ENCODE measurements around the gene SLC4A1. TPM values are rescaled to one million over a fixed set of nuclear protein-coding genes. Genes with fewer than 3 reads are reported as not detected.

The SLC4A1 gene
- total RNA-seq, 4 donors from 2014 or later: 0.11 to 0.20 TPM; not detected in 2

DNA sequence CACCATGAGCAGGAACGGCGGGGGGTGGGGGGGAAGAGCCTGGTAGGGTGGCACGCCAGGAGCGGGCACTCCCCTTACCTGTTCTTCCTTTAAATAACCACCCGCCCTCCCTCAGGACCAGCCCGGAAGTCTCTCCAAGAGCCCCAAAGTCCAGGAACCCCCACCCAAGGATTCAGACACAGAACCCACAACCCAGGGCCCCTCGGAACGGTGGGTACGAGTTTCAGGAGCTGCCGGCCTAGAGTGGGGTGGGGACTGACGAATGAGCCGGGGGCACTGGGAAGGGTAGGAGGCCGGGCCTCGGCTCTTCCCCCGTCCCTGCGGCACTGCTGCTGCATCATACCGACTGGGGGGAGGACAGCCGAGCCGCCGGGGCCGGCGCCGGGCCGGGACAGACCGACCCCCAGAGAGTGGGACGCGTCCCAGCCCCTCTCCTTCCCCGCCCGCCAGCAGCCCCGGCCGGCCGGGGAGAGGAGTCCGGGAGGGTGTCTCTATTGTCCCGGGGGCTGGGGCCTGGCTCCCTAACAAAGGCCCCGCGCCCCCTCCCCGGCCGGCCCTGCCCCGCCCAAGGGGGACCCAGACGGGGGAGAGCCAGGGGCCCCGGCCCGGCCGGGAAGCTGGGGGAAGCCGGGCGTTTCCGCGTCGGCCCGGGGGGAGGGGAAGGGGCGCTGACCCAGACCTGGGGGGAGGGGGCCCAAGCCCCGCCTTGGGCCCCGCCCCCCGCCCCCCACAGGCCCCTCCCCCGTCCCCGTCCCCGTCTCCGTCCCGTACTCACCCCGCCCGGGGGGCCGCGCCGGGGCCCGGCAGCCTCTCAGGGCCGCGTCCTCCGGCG, 69.0 kb downstream of the SLC4A1 start:
- Histone ChIP-seq H3K4me1 (peaks cover 9 to 15% of the 10 kb centered on the region in 2 donors), H3K27ac (peak overlapping the region; percentile 94 to 98 (median 95)), H3K4me3 (peak overlapping the region; percentile 82 to 96 (median 86)), H3K36me3 (peaks cover 0 to 33% of the 10 kb centered on the region in 2 donors), H3K9me3 (no peaks in the 10 kb centered on the region), H3K27me3 (no peaks in the 10 kb centered on the region)
- peak; percentile 38 to 46 for DNase-seq
- in situ Hi-C loops (cut with MboI; ENCODE audit: low sequenced_read_pairs in 4 of 4) (no loop called here), intact Hi-C loops (cut with DNase I; ENCODE audit: low total_unique reads) (no loop called here)
- TF ChIP-seq POLR2A (IDR thresholded peaks at IDR 0.05): peak in 1 of 2 donors; percentile 19
- TF ChIP-seq, protein P1, sequence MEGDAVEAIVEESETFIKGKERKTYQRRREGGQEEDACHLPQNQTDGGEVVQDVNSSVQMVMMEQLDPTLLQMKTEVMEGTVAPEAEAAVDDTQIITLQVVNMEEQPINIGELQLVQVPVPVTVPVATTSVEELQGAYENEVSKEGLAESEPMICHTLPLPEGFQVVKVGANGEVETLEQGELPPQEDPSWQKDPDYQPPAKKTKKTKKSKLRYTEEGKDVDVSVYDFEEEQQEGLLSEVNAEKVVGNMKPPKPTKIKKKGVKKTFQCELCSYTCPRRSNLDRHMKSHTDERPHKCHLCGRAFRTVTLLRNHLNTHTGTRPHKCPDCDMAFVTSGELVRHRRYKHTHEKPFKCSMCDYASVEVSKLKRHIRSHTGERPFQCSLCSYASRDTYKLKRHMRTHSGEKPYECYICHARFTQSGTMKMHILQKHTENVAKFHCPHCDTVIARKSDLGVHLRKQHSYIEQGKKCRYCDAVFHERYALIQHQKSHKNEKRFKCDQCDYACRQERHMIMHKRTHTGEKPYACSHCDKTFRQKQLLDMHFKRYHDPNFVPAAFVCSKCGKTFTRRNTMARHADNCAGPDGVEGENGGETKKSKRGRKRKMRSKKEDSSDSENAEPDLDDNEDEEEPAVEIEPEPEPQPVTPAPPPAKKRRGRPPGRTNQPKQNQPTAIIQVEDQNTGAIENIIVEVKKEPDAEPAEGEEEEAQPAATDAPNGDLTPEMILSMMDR (IDR thresholded peaks at IDR 0.05 in 4 of 5, conservative IDR thresholded peaks at IDR 0.05 in 1 of 5): no peak
- ATAC-seq: peak; percentile 46 to 53

Small RNA genes lying within 50 kb of the gene (microRNA-seq; reads per million reads assigned to microRNA genes)
- gene MIR6782 (ENCODE audit: borderline replicate concordance in 2 of 2): 0 reads per million in 2 donors

Other genes with a start within 250 kb of the SLC4A1 start
- gene LSM12, start 201.5 kb downstream of the SLC4A1 start, total RNA-seq: 10 to 100 TPM; 41.6 to 79.0 (median 56.5) TPM
- gene G6PC3, start 197.4 kb downstream of the SLC4A1 start, total RNA-seq: 10 to 100 TPM; 30.5 to 40.5 (median 36.4) TPM
- gene HDAC5, start 144.5 kb downstream of the SLC4A1 start, total RNA-seq: 100 to 1,000 TPM in 2 of 4 donors, 10 to 100 TPM in 2; 36.5 to 301 (median 88.0) TPM
- 1 to 10 TPM in 3 of 4 donors, under 1 TPM in 1; 0.97 to 7.4 (median 1.9) TPM for gene HROB, start 126.2 kb downstream of the SLC4A1 start, total RNA-seq
- 100 to 1,000 TPM in 1 of 4 donors, 10 to 100 TPM in 3; 13.2 to 134 (median 34.2) TPM for gene ASB16, start 97.4 kb downstream of the SLC4A1 start, total RNA-seq
- gene TMUB2, start 81.2 kb downstream of the SLC4A1 start, total RNA-seq: 10 to 100 TPM; 25.6 to 34.7 (median 27.4) TPM
- gene ATXN7L3, start 68.3 kb downstream of the SLC4A1 start, total RNA-seq: 10 to 100 TPM; 39.3 to 46.0 (median 40.6) TPM
- gene UBTF, start 48.5 kb downstream of the SLC4A1 start, total RNA-seq: 10 to 100 TPM; 36.2 to 64.3 (median 46.0) TPM
- not detected for gene RUNDC3A, start 40.5 kb upstream of the SLC4A1 start, total RNA-seq
- gene SLC25A39, start 56.7 kb upstream of the SLC4A1 start, total RNA-seq: 10 to 100 TPM; 36.7 to 44.2 (median 38.4) TPM
- gene GRN, start 77.2 kb upstream of the SLC4A1 start, total RNA-seq: 100 to 1,000 TPM in 2 of 4 donors, 10 to 100 TPM in 2; 64.2 to 111 (median 87.1) TPM
- under 1 TPM in 3 of 4 donors, not detected in 1; 0.10 to 0.47 (median 0.23) TPM for gene FAM171A2, start 95.7 kb upstream of the SLC4A1 start, total RNA-seq
- under 1 TPM in 1 of 4 donors, not detected in 3; 0.33 TPM for gene ITGA2B, start 121.5 kb upstream of the SLC4A1 start, total RNA-seq
- gene GPATCH8, start 235.3 kb upstream of the SLC4A1 start, total RNA-seq: 10 to 100 TPM; 39.9 to 75.1 (median 50.8) TPM